ACC112 (cell line): ENCODE measurements around the gene VWA7.
"Not testable (repeated sequence)": the region's sequence is repeated elsewhere in the genome, so short reads cannot be mapped to it uniquely, and the experiment has no call there.

ENCODE experiments used
- H2AFZ ChIP-seq: fragments of 200-600 bp; sonication (generic); one replicate; pipeline ENCODE4 v1.6.0; 2017; ENCODE audit warnings: antibody characterized with exemption, low read length; ENCODE audit not compliant: unreplicated experiment
- H3K27ac ChIP-seq: fragments of 200-600 bp; sonication (generic); 2 replicates; pipeline ENCODE4 v1.5.1; 2014; ENCODE audit warnings: low read depth, mild to moderate bottlenecking, antibody characterized with exemption, low read length, moderate library complexity
- H3K27me3 ChIP-seq: fragments of 200-600 bp; sonication (generic); 2 replicates; pipeline ENCODE4 v1.6.1; 2014; ENCODE audit warnings: mild to moderate bottlenecking, antibody characterized with exemption, low read length, moderate library complexity, mixed read lengths; ENCODE audit not compliant: insufficient read depth
- H3K36me3 ChIP-seq: fragments of 200-600 bp; sonication (generic); 2 replicates; pipeline ENCODE4 v1.6.1; 2016; ENCODE audit warnings: mild to moderate bottlenecking, antibody characterized with exemption, low read length, moderate library complexity, mixed read lengths; ENCODE audit not compliant: insufficient read depth
- H3K4me1 ChIP-seq: fragments of 200-600 bp; sonication (generic); one replicate; pipeline ENCODE4 v1.6.1; 2016; ENCODE audit warnings: low read length, mixed read lengths; ENCODE audit not compliant: insufficient read depth, unreplicated experiment, control insufficient read depth
- H3K4me3 ChIP-seq: fragments of 200-600 bp; sonication (generic); 2 replicates; pipeline ENCODE4 v1.5.1; 2014; ENCODE audit warnings: mild to moderate bottlenecking, low read depth, low read length
- H3K79me2 ChIP-seq: fragments of 200-600 bp; sonication (generic); one replicate; pipeline ENCODE4 v1.6.0; 2016; ENCODE audit warnings: low read length; ENCODE audit not compliant: control insufficient read depth, unreplicated experiment, insufficient read depth

Gene VWA7

GRCh38 chr6:31799781-31800180 is 22.7 kb upstream of the VWA7 start:
- H3K36me3 ChIP-seq, result no peaks in the 10 kb centered on the region
- no peaks in the 10 kb centered on the region for H3K4me1 ChIP-seq
- no peak overlapping the region for H2AFZ ChIP-seq
- no peak overlapping the region for H3K27ac ChIP-seq
- no peaks in the 10 kb centered on the region for H3K27me3 ChIP-seq
- no peak overlapping the region for H3K4me3 ChIP-seq
- H3K79me2 ChIP-seq, result peaks cover 13% of the 10 kb centered on the region

GRCh38 chr6:31797588-31797987 is 20.5 kb upstream of the VWA7 start:
- Histone ChIP-seq H3K4me3 (no peak overlapping the region), H3K36me3 (no peaks in the 10 kb centered on the region), H3K79me2 (peaks cover 24% of the 10 kb centered on the region), H3K4me1 (peaks cover 14% of the 10 kb centered on the region), H3K27ac (no peak overlapping the region), H3K27me3 (no peaks in the 10 kb centered on the region), H2AFZ (no peak overlapping the region)

- H2AFZ ChIP-seq, result no peak overlapping the region
- no peaks in the 10 kb centered on the region for H3K36me3 ChIP-seq
- H3K79me2 ChIP-seq, result peaks cover 24% of the 10 kb centered on the region
These were observed 19.9 kb upstream of the VWA7 start for GRCh38 chr6:31796993-31797385.

GRCh38 chr6:31795616-31796298 is 18.6 kb upstream of the VWA7 start, which contains the start of gene VARS1:
Gene VARS1, minus strand, starts transcription at chr6:31795752. Its CDS starts 535 bp downstream, at chr6:31795217.
- H3K27me3 ChIP-seq, result no peaks in the 10 kb centered on the region
- peaks cover 15% of the 10 kb centered on the region for H3K4me1 ChIP-seq
- H3K4me3 ChIP-seq, result peak within 1 kb of the TSS; percentile 94
- peak within 1 kb of the TSS; percentile 51 for H2AFZ ChIP-seq
- peak within 1 kb of the TSS; percentile 83 for H3K27ac ChIP-seq
- no peaks in the 10 kb centered on the region; the same call in 1 of the 2 replicates for H3K36me3 ChIP-seq
- peaks cover 26% of the 10 kb centered on the region for H3K79me2 ChIP-seq

More at GRCh38 chr6:31796993-31797385, 19.9 kb upstream of the VWA7 start:
- Histone ChIP-seq H3K27me3 (no peaks in the 10 kb centered on the region), H3K4me3 (no peak overlapping the region), H3K4me1 (peaks cover 15% of the 10 kb centered on the region), H3K27ac (no peak overlapping the region)

- Histone ChIP-seq H3K36me3 (no peaks in the 10 kb centered on the region; the same call in none of the 2 replicates), H3K4me3 (peak overlapping the region; percentile 94), H3K4me1 (peaks cover 15% of the 10 kb centered on the region), H3K79me2 (peaks cover 26% of the 10 kb centered on the region), H3K27ac (peak overlapping the region; percentile 83), H2AFZ (peak overlapping the region; percentile 49), H3K27me3 (no peaks in the 10 kb centered on the region)
These were observed 17.9 kb upstream of the VWA7 start for GRCh38 chr6:31794866-31795615.

GRCh38 chr6:31794294-31794865 is 17.3 kb upstream of the VWA7 start:
- peaks cover 26% of the 10 kb centered on the region for H3K79me2 ChIP-seq
- peak overlapping the region; percentile 83 for H3K27ac ChIP-seq
- H3K4me1 ChIP-seq, result peaks cover 15% of the 10 kb centered on the region
- H3K4me3 ChIP-seq, result peak overlapping the region; percentile 94
- no peaks in the 10 kb centered on the region; the same call in none of the 2 replicates for H3K36me3 ChIP-seq
- no peaks in the 10 kb centered on the region for H3K27me3 ChIP-seq
- peak overlapping the region; percentile 42 for H2AFZ ChIP-seq

- peaks cover 15% of the 10 kb centered on the region for H3K4me1 ChIP-seq
- H3K27ac ChIP-seq, result peak overlapping the region; percentile 83
- H3K4me3 ChIP-seq, result peak overlapping the region; percentile 94
- H2AFZ ChIP-seq, H3K36me3 ChIP-seq, H3K27me3 ChIP-seq: not testable (repeated sequence)
- H3K79me2 ChIP-seq, result peaks cover 26% of the 10 kb centered on the region
These were observed 16.8 kb upstream of the VWA7 start for GRCh38 chr6:31793927-31794245.

- Histone ChIP-seq H3K27me3 (no peaks in the 10 kb centered on the region), H2AFZ (no peak overlapping the region), H3K4me3 (no peak overlapping the region), H3K79me2 (peaks cover 26% of the 10 kb centered on the region), H3K27ac (peak overlapping the region; percentile 31; the same call in 1 of the 2 replicates), H3K36me3 (no peaks in the 10 kb centered on the region; the same call in none of the 2 replicates), H3K4me1 (peaks cover 15% of the 10 kb centered on the region)
These were observed 15.6 kb upstream of the VWA7 start for GRCh38 chr6:31792761-31793171.

- Histone ChIP-seq H2AFZ (no peak overlapping the region), H3K27me3 (no peaks in the 10 kb centered on the region), H3K79me2 (peaks cover 26% of the 10 kb centered on the region), H3K27ac (no peak overlapping the region), H3K4me3 (no peak overlapping the region), H3K4me1 (peaks cover 15% of the 10 kb centered on the region), H3K36me3 (no peaks in the 10 kb centered on the region; the same call in none of the 2 replicates)
These were observed 14.9 kb upstream of the VWA7 start for GRCh38 chr6:31792090-31792374.

GRCh38 chr6:31791324-31792089 is 14.4 kb upstream of the VWA7 start:
- no peak overlapping the region for H3K4me3 ChIP-seq
- peaks cover 26% of the 10 kb centered on the region for H3K79me2 ChIP-seq
- H2AFZ ChIP-seq, result no peak overlapping the region
- no peaks in the 10 kb centered on the region; the same call in none of the 2 replicates for H3K36me3 ChIP-seq
- peaks cover 15% of the 10 kb centered on the region for H3K4me1 ChIP-seq
- H3K27ac ChIP-seq, result no peak overlapping the region
- no peaks in the 10 kb centered on the region for H3K27me3 ChIP-seq
